ENCODE measurements around the gene MAP7D2.
"Not testable (repeated sequence)": the region's sequence is repeated elsewhere in the genome, so short reads cannot be mapped to it uniquely, and the experiment has no call there.

The MAP7D2 gene

DNA sequence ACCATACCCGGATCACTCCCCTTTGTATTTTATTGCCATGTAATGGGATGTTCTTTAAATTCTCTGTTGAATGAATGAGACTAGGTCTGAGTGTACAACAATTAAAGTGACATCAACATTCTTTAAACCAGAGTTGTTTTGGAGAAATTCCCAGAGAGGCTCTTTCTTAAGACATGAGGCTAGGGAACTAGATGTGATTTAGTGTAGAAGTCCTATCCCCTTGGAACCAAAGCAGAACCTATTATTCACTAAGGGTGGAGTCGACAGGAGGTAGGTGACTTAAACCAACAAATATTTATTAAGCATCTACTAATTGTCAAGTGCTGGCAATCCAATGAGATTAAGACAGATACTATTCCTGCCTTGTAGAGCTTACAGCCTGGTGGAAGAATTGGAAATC lies 23.3 kb upstream of the MAP7D2 start:
- no peak for DNase-seq
- Histone ChIP-seq H3K9me3 (ENCODE audit: severe bottlenecking) (peaks cover 4% of the 10 kb centered on the region), H3K27ac (no peak overlapping the region), H3K36me3 (peaks cover 57% of the 10 kb centered on the region), H3K27me3 (ENCODE audit: insufficient read depth, low read depth, severe bottlenecking) (no peaks in the 10 kb centered on the region), H3K4me3 (ENCODE audit: low read depth, low read length) (peak overlapping the region; percentile 99)
- TF ChIP-seq, protein P1, sequence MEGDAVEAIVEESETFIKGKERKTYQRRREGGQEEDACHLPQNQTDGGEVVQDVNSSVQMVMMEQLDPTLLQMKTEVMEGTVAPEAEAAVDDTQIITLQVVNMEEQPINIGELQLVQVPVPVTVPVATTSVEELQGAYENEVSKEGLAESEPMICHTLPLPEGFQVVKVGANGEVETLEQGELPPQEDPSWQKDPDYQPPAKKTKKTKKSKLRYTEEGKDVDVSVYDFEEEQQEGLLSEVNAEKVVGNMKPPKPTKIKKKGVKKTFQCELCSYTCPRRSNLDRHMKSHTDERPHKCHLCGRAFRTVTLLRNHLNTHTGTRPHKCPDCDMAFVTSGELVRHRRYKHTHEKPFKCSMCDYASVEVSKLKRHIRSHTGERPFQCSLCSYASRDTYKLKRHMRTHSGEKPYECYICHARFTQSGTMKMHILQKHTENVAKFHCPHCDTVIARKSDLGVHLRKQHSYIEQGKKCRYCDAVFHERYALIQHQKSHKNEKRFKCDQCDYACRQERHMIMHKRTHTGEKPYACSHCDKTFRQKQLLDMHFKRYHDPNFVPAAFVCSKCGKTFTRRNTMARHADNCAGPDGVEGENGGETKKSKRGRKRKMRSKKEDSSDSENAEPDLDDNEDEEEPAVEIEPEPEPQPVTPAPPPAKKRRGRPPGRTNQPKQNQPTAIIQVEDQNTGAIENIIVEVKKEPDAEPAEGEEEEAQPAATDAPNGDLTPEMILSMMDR (IDR thresholded peaks at IDR 0.05; ENCODE audit: low read depth, low read length), result no peak

DNA sequence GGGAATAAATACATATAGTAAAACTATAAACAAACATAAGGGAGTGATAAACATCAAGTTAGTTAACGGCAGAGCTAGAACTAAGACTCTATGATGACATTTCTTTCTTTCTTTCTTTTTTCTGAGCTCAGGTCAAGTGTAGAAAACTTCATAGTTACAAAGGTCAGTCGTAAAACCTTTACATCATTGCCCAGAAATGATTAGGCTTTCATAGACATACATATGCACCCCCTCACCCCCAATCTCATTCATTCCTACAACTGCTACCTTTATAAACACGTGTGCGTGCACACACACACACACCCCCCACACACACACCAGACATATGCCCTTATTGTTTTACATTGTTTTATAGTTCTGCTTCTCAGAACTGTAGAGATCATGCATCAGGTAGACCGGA lies 19.2 kb upstream of the MAP7D2 start:
- H3K36me3 ChIP-seq, result peaks cover 89% of the 10 kb centered on the region
- DNase-seq, result no peak
- no peaks in the 10 kb centered on the region for H3K27me3 ChIP-seq (ENCODE audit: insufficient read depth, low read depth, severe bottlenecking)
- H3K9me3 ChIP-seq (ENCODE audit: severe bottlenecking), result no peaks in the 10 kb centered on the region
- no peak overlapping the region for H3K27ac ChIP-seq
- no peak overlapping the region for H3K4me3 ChIP-seq (ENCODE audit: low read depth, low read length)
- TF ChIP-seq, protein P1 (IDR thresholded peaks at IDR 0.05; ENCODE audit: low read depth, low read length), result no peak

DNA sequence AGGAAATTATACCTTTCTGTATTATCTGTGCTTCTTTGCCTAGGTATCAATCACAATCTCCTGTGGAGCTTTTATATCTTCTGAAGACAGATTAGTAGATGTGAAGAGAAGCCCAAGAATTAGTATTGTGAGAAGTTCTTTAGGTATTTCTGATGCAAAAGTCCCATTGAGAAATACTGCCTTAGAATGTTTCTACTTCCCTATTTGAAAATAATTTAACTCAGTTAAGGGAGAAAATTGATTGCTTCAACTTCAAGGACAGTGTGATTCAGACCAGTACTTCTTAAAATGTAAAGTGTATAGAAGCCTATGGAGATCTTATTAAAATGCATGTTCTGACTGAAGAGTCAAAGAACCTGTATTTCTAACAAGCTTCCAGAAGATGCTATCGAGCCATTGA lies 16.0 kb upstream of the MAP7D2 start:
- H3K27me3 ChIP-seq (ENCODE audit: insufficient read depth, low read depth, severe bottlenecking), result no peaks in the 10 kb centered on the region

DNA sequence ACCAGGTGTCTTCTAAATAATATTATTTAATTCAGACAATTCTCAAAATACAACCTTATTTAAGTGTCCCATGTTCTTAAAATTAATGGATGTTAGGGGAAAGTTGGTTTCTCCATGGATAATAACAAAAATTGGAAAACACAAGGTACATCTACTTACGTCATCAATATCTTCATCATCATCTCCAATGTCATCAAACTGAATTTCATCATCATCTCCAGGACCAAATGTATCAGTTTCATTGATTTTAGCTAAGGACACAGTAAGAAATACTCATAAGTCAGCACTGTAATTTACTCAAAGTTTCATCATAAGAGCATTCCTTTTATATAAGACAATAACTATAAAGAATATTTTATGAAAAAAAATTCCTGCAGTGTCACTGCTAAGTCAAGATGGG lies 13.7 kb upstream of the MAP7D2 start:
- H3K36me3 ChIP-seq, result peaks cover 71% of the 10 kb centered on the region
- H3K27ac ChIP-seq, result no peak overlapping the region
- H3K27me3 ChIP-seq (ENCODE audit: insufficient read depth, low read depth, severe bottlenecking), result no peaks in the 10 kb centered on the region
- H3K4me3 ChIP-seq (ENCODE audit: low read depth, low read length), result no peak overlapping the region
- no peaks in the 10 kb centered on the region for H3K9me3 ChIP-seq (ENCODE audit: severe bottlenecking)
- no peak for DNase-seq
- TF ChIP-seq, protein P1 (IDR thresholded peaks at IDR 0.05; ENCODE audit: low read depth, low read length), result no peak

More for the DNA sequence above, 16.0 kb upstream of the MAP7D2 start:
- TF ChIP-seq, protein P1 (IDR thresholded peaks at IDR 0.05; ENCODE audit: low read depth, low read length), result no peak
- Histone ChIP-seq H3K36me3 (peaks cover 91% of the 10 kb centered on the region), H3K4me3 (ENCODE audit: low read depth, low read length) (no peak overlapping the region), H3K9me3 (ENCODE audit: severe bottlenecking) (no peaks in the 10 kb centered on the region), H3K27ac (no peak overlapping the region)
- DNase-seq, result no peak

DNA sequence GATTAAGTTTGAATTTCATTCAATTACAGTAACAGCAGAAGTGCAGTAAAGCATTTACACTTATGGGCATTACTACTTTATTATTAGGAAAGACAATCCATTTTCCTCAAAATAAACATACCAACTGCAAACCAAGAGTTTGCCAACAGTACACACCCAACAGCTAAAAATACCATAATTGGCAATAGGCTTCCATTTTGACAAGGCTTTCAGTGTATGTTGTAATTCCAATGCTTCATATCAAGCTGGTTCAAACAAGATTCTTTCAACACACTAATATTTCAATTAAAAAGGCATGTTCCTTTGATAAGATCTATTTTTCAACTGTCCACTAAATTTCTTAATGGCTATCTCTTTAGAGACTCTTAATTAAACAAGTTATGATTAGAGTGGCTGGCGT lies 12.8 kb upstream of the MAP7D2 start:
- no peak for DNase-seq

DNA sequence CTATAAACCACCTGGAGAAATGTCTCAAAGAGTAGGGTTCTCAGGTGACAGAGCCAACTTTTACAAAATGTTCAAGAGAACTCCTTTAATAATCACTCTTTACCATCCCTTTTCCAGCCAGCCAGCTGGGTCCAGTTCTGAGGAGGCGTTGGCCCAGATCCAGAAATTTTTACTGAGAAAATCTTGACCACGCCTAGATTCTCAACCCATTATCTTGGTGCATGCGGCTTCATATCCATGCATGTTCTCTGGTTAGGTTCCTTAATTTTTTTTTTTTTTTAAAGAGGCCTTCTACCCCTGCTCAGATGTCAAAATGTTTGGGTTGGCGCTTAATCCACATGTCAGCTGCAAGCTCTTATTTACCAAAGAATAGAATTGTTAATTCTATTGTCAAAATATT lies 12.0 kb upstream of the MAP7D2 start:
- TF ChIP-seq, protein P1 (IDR thresholded peaks at IDR 0.05; ENCODE audit: low read depth, low read length), result no peak
- Histone ChIP-seq H3K9me3 (ENCODE audit: severe bottlenecking) (no peaks in the 10 kb centered on the region), H3K27ac (no peak overlapping the region), H3K4me3 (ENCODE audit: low read depth, low read length) (no peak overlapping the region), H3K36me3 (peaks cover 67% of the 10 kb centered on the region), H3K27me3 (ENCODE audit: insufficient read depth, low read depth, severe bottlenecking) (no peaks in the 10 kb centered on the region)
- no peak for DNase-seq

More for the DNA sequence above, 12.8 kb upstream of the MAP7D2 start:
- H3K9me3 ChIP-seq (ENCODE audit: severe bottlenecking), result no peaks in the 10 kb centered on the region
- peaks cover 70% of the 10 kb centered on the region for H3K36me3 ChIP-seq
- TF ChIP-seq, protein P1 (IDR thresholded peaks at IDR 0.05; ENCODE audit: low read depth, low read length), result no peak
- H3K27me3 ChIP-seq (ENCODE audit: insufficient read depth, low read depth, severe bottlenecking), result no peaks in the 10 kb centered on the region
- no peak overlapping the region for H3K4me3 ChIP-seq (ENCODE audit: low read depth, low read length)
- no peak overlapping the region for H3K27ac ChIP-seq

DNA sequence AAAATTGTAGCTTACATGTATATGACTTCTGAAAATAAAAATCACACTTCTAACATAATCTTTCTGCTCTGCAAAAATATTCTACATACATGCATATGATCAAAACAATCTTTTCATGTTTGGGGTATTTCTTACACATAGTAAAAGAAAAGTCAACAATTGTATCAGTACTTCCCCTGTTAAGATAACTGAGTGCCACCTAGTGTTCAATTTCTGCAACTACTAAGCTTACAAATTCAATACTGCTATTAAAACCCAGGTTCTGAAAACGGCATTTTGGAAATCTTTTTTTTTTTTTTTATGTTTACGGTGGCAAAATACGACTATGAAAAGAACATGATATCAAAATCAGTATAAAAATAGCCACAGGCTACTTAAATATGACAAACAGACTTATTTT lies 10.7 kb upstream of the MAP7D2 start:
- H3K27me3 ChIP-seq (ENCODE audit: insufficient read depth, low read depth, severe bottlenecking); DNase-seq; H3K27ac ChIP-seq; H3K9me3 ChIP-seq (ENCODE audit: severe bottlenecking); H3K4me3 ChIP-seq (ENCODE audit: low read depth, low read length): not testable (repeated sequence)
- H3K36me3 ChIP-seq, result peaks cover 56% of the 10 kb centered on the region

DNA sequence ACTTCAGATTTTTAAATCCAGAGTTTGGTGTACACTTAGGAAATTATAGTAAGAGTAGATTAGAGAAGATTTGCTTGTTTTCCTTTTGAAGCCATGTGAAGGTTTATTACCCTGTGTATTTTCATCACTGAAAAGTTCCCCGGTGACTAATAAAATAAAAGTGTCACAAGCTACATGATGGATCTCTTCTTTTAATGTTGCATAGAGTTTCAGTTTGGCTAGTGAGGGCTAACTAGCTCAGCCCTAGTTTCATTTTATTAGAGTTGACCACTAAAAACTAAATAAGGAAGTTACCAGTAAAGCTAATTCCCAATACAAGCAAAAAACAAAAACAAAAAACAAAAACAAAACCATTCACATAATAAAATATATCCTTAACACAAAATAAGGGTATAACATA lies 10.1 kb upstream of the MAP7D2 start:
- DNase-seq; H3K27me3 ChIP-seq (ENCODE audit: insufficient read depth, low read depth, severe bottlenecking); H3K9me3 ChIP-seq (ENCODE audit: severe bottlenecking); H3K4me3 ChIP-seq (ENCODE audit: low read depth, low read length); H3K27ac ChIP-seq: not testable (repeated sequence)
- peaks cover 51% of the 10 kb centered on the region for H3K36me3 ChIP-seq

Measured in WERI-Rb-1 (cell line).